ENCODE results near the gene DNAH3.
A peak's percentile ranks its signal among the peaks of the same experiment; 100 is the strongest.
"Not testable (repeated sequence)": the region's sequence is repeated elsewhere in the genome, so short reads cannot be mapped to it uniquely, and the experiment has no call there.

DNAH3 gene

GRCh38 chr16:21166561-21166961 lies 15.9 kb upstream of the DNAH3 start:
- DNase-seq = no peak

- no peak for DNase-seq
These were observed 14.0 kb upstream of the DNAH3 start for GRCh38 chr16:21164521-21165168.

GRCh38 chr16:21163576-21163975 lies 12.9 kb upstream of the DNAH3 start:
- DNase-seq = no peak

- no peak for DNase-seq
These were observed 12.1 kb upstream of the DNAH3 start for GRCh38 chr16:21162661-21163151.

- DNase-seq = no peak
These were observed 10.6 kb upstream of the DNAH3 start for GRCh38 chr16:21161211-21161610.

- no peak for DNase-seq
These were observed 9.6 kb upstream of the DNAH3 start for GRCh38 chr16:21160276-21160675.

GRCh38 chr16:21159281-21159951 lies 8.8 kb upstream of the DNAH3 start:
- no peak for DNase-seq

GRCh38 chr16:21158208-21159110 lies 7.8 kb upstream of the DNAH3 start, which contains the start of gene LDAF1:
TSS of gene LDAF1 (plus strand) at chr16:21158674. CDS start at chr16:21161183, 2,509 bp downstream.
- DNase-seq = peak; percentile 58

- no peak for DNase-seq
These were observed 7.0 kb upstream of the DNAH3 start for GRCh38 chr16:21157632-21158031.

- DNase-seq = no peak
These were observed 6.3 kb upstream of the DNAH3 start for GRCh38 chr16:21156767-21157467.

GRCh38 chr16:21156011-21156410 lies 5.4 kb upstream of the DNAH3 start:
- not testable (repeated sequence) for DNase-seq

- not testable (repeated sequence) for DNase-seq
These were observed 2.6 kb upstream of the DNAH3 start for GRCh38 chr16:21153124-21153729.

- not testable (repeated sequence) for DNase-seq
These were observed 1.7 kb upstream of the DNAH3 start for GRCh38 chr16:21152160-21153030.

- no peak for DNase-seq
These were observed 4.9 kb downstream of the DNAH3 start for GRCh38 chr16:21145738-21146137.

- DNase-seq = no peak
These were observed 16.6 kb downstream of the DNAH3 start for GRCh38 chr16:21134053-21134452.

- DNase-seq = no peak
These were observed 19.8 kb downstream of the DNAH3 start for GRCh38 chr16:21130811-21131210.

- no peak for DNase-seq
These were observed 21.7 kb downstream of the DNAH3 start for GRCh38 chr16:21128991-21129390.

- DNase-seq = no peak
These were observed 24.1 kb downstream of the DNAH3 start for GRCh38 chr16:21126518-21126917.

GRCh38 chr16:21125191-21125590 lies 25.5 kb downstream of the DNAH3 start:
- no peak for DNase-seq

GRCh38 chr16:21120976-21121520 lies 29.6 kb downstream of the DNAH3 start:
- no peak for DNase-seq

GRCh38 chr16:21117567-21117966 lies 33.1 kb downstream of the DNAH3 start:
- DNase-seq = no peak

Measured in KG1 (cell line).